DMS53 (cell line): ENCODE measurements around the gene HEXIM1.
"Not testable (repeated sequence)": the region's sequence is repeated elsewhere in the genome, so short reads cannot be mapped to it uniquely, and the experiment has no call there.

Experiments used
- DNase-seq: peaks from one replicate; lab custom pipeline; 2025; lab: John Stamatoyannopoulos, UW

Gene HEXIM1

DNA sequence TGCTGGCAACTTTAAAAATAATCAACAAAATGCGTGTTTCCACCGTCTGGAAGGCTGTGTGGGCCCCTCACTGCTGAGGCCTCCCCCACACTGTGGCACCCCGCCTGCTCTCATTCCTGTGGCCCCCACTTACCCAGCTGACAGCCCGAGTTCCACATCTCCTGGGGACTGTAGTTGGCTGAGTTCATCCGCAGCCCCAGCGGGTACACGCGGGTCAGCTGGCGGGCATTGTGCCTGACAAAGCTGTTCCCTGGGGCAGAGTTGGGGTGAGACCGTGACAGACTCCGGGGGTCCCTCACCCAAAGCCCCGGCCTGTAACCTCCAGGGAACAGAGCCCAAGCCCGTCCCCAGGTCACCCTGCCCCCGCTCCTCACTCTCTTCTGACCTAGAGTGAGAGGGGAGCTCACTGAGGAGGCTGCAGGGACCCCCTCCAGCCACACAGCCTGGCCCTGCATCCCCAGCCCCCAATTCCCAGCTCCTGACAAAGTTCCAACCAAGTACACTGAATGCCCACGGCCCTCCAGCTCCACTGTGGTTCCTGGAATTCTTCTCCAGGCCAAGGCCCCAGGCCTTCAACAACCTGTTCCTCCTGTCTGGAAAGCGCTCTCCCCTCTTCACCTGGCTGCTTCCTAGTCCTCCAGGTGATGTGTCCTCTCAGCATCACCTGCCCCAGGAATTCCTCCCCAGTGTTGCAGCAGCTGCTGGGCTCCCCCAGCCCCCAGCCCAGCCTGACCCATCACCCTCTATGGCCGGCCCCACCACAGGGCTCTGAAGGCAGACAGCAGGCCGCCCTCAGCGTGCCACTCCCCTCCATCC, 34.0 kb upstream of the HEXIM1 start:
- DNase-seq, result peak; percentile 49

DNA sequence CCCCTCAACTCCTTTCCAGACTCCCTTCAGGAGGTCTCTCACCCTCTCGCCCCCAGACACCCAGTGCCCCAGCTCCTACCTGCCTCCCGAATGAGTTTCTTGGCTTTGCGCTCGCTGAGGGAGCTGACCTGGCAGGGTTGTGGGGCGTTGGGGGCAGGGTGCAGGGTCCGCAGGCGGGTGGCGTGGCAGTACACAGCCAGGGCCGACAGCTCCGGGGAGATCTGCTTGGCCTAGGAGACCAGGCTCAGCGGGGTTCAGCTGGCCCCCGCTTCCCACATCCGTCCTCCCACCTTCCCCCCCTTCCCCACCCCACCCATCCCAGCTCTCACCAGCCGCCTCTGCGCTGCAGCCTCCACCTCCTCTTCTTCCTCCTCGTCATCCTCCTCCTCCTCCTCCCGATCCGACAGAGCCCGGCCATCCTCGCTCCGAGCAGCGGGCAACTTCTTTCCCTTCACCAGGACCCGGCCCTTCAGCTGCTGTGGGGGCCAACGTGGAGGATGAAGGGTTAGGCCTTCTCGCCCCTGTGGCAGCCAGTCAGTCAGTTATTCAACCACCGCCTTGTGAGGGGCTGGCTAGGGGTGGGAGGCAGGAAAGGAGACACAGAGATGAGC, 33.2 kb upstream of the HEXIM1 start:
- DNase-seq, result no peak

DNA sequence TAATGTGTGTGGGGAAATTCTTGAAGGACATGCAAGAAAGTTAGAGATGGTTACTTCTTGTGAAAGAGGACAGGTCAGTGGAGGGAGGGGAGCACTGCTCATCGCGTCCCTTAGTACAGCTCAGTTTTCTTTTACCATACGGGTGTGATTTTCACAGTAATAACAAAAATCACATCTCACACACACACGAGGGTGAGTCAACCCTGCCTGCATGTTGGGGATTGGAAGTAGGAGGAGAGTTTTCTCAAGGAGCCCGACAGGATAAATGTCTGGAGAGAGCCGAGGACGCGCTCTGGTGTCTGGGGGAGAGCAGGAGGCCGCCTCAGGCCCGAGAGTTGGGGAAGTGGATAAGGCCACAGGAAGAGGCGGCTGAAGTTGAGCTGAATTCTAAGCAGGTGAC, 32.4 kb upstream of the HEXIM1 start:
- DNase-seq, result no peak

DNA sequence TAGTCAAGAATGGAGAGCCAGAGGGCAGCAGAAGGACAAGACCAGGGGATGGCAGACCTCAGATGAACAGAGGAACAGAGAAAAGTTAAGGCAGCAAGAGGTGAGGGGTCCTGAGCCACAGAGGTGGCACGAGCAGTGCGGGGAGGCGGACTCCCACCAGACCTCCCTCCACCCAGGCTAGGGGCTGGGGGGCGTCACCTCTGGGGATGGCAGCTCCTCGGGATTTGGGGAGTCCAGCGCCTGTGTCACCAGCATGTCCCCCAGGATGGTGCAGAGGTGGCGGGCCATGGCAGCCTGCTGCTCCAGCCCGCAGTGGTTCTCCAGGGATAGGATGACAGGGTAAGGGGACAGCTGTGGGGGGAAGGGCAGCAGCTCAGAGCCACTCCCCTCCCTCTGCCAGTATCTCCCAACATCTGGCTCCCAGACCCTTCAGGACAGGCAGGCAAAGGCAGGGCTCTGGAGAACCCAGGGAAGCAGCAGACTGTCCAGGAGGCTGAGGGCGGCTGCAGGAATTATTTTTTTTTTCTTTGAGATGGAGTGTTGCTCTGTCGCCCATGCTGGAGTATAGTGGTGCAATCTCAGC, 31.8 kb upstream of the HEXIM1 start:
- DNase-seq, result no peak

DNA sequence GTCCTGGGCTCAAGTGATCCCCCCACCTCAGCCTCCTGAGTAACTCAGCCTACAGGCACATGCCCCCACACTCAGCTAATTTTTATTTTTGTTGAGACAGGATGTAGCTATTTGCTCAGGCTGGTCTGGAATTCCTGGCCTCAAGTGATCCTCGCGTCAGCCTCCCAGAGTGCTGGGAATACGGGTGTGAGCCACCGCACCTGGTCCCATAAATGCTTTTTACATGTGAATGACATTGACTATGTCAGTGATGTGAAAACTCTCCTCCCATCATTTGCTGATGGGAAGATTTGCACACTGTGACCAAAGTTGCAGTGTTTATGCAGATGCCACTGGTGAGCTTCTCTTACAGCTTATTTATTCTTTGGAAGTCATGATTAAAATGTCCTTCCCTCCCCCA, 30.9 kb upstream of the HEXIM1 start:
- peak; percentile 44 for DNase-seq

DNA sequence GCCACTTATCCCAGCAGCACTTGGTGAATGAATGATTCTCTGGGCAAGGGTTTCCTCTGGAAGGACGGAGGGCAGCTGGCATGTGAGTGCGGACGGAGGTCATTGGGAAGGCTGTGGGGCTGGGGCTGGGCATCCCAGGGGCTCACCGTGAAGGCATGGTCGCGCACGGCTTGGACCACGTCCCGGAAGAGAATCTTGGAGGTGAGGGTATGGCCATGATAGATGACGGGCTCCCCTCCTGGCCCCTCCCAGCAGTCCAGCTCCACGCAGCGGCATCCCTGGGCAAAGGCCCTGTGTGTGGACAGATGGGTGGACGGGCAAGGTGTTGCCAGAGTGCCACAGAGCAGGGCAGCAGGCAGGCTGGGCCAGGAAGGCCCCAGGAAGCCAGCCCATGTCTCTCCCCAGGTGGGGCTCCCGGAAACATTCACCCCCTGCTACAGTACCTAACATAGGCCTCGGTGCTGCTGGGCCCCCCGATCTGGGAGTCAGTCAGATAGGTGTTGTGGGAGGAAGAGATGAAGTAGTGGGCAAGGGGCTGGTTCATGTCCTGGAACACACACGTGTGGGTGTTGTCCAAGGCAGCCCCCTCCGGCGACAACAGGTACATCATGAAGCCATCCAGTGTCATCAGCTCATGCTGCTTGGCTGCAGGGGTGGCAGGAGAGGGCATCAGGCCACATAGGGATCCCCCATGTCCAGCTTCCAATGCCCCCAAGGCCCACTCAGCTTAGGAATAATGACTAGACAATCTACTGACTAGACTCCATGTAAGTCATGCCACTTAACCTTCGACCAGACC, 30.2 kb upstream of the HEXIM1 start:
- DNase-seq, result no peak

DNA sequence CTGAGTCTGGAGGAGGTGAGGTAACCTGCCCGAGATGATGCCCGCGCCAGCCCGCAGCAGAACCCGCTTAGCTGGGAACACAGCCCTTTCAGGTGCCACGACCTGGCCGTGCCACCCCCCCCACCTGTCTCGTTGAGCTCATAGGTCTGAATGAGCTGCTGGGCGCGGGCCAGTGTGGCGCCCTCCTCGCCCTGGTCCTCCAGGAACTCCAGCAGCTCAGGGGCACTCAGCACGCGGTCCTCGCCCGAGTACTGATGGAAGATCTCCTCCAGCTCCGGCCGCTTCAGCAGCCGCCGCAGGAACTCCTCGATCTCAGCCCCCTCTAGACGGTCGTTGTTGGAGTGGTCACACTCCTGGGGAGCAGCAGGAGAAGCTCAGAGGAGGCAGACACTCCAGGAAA, 29.6 kb upstream of the HEXIM1 start:
- no peak for DNase-seq

DNA sequence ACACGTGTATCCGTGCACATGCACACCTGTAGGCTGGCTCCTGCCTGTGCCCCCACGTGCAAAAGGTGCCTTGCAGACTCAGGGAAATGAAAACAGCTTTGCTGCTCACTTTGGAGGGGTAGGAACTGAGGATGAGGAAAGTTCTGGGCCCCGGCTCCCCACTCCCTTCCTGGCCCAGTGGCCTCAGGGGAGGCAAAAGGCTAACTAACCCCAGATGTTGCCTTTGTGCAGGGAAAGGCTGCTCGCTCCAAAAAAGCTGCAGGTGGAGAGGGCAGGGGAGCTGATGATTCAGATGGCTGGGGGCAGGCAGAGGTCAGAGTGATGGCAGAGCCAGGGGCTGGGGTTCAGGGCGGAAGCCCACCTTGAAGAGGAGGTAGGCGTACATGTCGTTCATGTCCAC, 28.3 kb upstream of the HEXIM1 start:
- DNase-seq, result no peak

DNA sequence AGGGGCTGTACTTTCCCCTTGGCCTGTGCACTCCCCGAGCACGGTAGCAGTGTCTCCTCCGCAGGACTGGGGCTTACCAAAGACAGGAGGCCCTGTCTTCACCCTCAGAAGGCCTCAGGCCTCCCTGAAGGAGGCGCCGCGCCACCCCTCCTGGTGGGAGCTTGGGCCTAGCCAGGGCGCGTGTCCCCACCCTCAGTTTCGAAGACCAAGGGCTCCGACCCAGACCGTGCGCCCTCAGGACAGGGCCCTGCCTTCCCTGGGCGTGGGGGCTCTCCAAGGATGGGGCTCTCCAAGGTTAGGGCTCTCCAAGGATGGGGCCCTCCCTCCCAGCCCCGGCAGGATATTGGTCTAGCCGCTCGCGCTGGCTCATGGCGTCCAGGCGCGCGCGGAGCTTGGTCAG, 27.7 kb upstream of the HEXIM1 start:
- DNase-seq, result no peak

DNA sequence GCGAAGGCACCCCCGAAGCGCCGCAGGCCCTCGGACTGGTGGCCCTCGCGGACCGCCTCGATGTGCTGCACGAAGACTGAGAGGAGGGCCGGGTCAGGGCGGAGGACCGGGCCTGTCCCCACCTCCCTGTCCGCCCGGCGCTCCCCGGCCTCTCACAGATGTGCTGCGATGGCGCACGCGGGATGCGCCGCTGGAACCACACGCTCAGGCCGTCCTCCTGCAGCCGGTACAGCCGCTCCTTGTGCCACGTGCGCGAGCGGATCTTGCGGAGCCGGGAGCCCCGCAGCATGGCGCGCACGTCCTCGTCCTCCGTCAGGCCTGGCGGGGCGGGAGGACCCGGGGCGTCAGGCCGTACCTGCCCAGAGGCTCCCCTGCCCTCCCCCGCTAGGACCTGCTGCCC, 27.2 kb upstream of the HEXIM1 start:
- DNase-seq, result no peak

DNA sequence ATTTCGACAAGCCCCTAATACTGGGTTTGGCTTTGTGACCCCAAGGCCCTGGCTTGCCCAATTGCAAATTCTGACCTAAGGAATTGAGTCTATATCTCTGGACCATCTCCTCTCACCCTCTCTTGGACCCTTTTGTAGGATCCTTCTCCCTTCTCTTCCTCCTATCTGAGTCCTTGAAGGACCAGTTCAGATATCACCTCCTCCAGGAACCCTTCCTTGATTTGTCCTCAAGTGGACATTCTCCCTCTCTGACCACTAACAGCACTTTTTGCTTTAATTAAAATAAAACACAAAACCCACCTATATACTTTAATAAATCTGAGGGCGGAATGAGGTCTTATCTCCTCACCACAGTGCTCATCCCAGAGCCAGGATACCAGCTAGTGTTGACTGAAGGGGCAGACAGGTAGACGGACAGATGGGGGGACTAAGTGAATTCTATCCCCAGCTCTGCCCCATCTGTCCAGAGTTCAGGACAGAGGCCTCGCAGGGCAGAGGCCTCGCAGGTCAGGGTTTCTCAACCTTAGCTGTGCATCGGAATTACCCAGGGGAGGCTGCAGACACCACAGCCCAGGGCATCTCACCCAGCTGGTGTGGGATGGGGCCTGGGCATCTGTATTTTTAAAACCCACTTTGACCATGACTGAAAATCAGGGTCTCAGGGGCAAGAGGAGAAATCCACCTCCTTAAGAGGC, 25.1 kb upstream of the HEXIM1 start:
- no peak for DNase-seq

DNA sequence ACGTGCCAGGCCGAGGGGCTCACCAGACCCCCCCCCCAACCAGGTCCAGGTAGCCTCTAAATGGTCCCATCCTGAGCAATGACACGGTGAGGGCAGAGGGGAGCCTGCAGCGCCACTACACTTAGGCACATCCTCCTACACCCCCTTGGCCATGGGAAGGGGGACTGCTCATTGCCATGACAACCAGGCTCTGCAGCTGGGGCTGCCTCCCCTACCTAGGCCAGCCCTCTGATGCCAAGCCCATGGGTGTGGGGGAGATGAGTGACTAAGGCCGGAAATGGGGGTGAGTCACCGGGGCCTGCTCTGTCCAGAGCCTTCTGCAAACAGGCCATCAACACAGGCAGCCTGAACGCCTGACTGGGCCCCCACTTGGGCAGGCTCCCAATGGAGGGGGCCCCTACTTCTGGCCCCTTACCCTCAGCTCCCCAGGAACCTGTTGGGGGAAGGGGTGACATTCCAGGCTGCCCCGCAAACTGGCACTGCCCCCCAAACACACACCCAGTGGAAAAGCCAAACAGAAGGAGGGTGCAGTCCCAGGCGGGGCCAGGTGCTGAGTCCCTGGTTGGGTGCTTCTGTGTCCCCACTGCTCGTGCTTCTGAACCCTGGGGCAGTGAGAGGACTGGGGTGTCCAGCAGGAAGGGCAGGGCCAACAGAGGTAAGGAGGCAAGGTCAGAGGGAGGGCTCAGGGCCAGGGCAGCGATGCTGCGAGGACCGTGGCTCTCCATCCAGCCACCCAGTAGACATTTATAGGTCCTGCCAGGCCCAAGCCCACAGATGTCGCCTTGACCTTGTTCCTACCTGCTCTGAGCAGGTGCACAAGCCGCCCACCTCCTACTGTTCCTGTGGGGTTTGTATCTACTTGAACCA, 24.1 kb upstream of the HEXIM1 start:
- DNase-seq, result peak; percentile 99

DNA sequence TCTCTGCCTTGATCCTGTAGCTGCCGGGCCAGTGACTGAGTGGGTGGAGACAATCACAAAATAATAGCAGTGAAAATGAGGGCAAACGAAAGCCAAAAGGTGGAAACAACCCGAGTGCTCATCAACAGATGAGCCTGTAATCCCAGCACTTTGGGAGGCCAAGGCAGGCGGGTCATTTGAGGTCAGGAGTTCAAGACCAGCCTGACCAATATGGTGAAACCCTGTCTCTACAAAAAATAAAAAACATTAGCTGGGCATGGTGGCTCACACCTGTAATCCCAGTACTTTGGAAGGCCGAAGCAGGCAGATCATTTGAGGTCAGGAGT, 23.5 kb upstream of the HEXIM1 start:
- not testable (repeated sequence) for DNase-seq

DNA sequence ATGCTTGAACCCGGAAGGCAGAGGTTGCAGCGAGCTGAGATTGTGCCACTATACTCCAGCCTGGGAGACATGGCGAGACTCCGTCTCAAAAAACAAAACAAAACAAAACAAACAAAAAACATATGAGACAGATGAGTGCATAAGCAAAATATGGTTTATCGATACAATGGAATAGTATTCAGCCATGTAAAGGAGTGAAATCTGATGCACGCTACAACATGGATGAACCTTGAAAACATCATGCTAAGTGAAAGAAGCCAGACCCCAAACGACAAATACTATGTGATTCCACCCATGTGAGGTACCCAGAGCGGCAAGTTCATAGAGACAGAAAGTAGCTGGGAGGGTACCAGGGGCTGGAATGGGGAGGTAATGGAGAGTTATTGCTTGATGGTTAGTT, 22.8 kb upstream of the HEXIM1 start:
- no peak for DNase-seq

DNA sequence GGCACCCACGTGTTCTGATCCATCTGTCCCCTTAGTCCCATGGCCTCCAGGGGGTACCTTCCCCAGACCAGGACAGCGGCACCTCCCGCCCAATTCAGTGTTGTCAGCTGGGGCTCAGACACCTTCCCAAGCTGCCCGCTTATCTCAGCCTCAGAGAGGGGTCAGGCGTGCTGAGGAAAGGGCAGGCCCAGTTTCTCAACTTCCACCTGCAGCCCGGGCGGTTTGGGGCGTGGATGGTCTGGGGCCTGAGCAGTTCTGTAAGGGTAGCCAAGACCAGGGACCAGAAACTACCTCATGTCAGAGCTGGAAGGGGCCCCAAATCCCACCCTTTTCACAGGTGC, 21.1 kb upstream of the HEXIM1 start:
- DNase-seq, result no peak

DNA sequence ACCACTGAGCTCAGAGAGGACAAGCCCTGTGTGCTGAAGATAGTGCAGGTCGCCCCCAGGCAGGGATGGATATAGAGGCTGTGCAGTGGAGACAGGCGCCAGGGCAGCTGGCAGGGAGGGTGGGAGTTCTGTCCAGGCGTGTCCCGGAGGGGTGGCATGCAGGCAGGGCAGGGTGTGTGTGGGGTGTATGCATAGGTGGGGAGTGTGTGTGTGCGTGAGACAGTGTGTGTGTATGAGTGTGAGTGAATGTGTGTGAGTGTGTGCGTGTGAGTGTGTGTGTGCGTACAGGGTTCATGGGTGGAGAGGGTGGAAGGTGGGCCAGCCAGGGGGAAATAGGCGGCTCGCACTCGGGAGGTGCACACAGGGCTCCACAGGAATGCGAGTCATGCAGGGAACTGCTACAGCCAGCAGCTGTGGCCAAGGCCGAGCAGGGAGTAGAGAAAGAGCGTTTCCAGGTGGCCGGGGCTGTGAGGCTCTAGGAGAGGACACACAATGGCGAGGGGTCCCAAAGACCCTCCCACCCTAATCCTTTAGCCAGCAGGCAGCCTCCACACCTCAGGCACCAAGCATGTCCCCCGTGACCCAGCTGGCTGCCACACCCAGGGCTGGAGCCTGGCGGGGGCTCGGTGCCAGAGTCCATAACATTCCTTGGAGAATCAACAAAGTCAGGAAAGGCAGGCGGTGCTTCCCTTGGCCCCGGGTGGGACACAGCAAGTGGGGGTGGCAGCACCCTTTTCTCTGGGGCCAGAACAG, 20.6 kb upstream of the HEXIM1 start:
- DNase-seq, result no peak

DNA sequence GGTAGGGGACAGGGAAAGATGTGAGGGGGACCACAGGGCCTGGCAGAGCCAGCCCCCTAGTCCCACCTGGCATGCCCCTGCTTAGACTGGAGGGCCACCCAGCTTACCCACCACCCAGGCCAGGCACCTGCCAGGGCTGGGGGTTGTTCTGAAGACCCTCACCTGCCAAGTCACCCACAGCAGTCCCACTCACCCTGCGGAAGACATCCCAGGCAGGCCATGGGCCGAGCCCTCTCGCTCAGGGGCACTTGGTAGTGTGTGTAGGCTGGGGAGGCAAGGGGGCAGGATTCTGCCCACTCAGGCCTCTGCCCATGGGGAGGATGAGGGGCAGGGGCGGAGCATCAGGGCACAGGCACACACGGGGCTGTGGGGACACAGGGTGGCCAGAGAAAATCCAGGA, 19.9 kb upstream of the HEXIM1 start:
- no peak for DNase-seq

DNA sequence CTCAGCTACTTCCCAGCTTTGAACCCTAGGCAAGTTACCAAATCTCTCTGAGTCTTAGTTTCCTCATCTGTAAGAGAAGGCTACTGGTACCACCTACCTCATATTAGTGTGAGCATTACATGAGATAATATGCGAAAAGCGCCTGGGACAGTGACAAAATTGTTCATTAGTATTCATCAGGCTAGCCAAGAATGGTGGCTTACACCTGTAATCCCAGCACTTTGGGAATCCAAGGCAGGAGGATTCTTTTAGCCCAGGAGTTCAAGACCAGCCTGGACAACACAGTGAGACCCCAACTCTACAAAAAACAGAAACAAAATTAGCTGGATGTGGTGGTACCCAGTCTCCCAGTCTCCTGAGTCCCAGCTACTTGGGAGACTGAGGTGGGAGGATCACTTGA, 19.3 kb upstream of the HEXIM1 start:
- DNase-seq, result no peak

DNA sequence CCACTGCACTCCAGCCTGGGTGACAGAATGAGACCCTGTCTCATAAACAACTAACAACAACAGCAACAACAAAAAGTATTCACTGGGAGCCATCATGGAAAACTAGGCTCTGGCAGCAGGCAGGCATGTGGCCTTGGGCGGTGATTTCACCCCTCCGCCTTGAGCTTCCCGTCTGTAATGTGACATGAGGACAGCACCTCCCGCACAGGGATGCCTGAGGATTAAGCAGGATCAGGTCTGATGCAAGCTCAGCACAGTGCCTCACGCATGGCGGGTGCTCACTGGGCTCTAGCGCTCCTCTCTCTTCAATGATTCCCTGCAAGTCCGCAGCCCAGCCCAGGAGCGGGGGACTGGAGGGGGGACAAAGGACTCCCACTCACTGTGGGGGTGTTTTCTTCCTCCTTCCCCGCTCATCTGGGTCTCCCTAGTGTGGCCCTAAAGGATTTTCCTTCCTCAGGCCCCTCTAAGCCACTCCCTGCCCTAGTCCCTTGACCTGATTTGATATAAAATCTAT, 18.8 kb upstream of the HEXIM1 start:
- DNase-seq, result no peak

DNA sequence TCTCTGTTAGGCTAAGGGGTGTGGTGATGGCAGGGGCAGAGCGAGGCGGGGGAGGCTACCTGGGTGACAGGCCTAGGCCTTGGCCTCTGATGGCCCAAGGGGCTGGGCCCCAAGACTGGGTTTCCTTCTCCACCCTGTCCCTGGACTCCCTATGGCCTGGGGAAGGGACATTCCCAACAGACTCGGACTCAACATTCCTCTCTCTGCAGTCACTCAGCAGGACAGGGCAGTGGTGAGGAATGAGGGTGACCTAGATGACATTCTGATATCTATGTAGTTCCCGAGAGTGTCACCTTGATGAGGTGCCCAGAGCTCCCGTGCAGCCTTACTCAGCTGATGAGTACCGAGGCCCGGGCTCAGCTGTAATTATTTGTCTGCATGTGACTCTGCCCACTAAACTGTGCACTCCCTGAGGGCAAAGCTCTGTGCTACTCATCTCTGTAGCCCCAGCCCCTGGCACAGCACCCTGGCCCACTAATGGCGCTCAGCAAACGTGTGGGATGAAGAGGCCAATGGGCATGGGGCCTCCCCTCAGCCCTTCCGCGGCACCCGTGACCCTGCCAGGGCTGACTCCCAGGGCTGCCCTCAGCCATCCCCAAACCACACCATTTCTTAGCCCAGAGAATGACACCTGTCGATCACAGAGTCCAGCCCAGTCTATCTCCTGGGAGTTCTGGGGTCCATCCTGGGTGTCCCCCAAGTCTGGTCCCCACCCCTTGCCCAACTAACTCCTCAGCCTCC, 18.2 kb upstream of the HEXIM1 start:
- no peak for DNase-seq
